GM12878 (cell line): Measurements from ENCODE around the gene CYTH3. TPM values are rescaled to one million over a fixed set of nuclear protein-coding genes. Genes with fewer than 3 reads are reported as not detected.

Source experiments
- ATF7 ChIP-seq: fragments of 450-650 bp; IDR thresholded peaks from 2 replicates; pipeline ENCODE4 v1.6.1; 2016; ENCODE audit warnings: low read depth, mild to moderate bottlenecking
- CBX5 ChIP-seq: sonication (generic); IDR thresholded peaks from 2 replicates; pipeline ENCODE4 v1.6.1; 2016; ENCODE audit warnings: low read depth, moderate library complexity, mild to moderate bottlenecking, inconsistent platforms
- CREM ChIP-seq: IDR thresholded peaks from 2 replicates; pipeline ENCODE4 v1.6.1; 2014; ENCODE audit warnings: antibody characterized with exemption, low read depth
- E2F8 ChIP-seq: fragments of 450-650 bp; IDR thresholded peaks from 2 replicates; pipeline ENCODE4 v1.6.1; 2018; ENCODE audit warnings: mild to moderate bottlenecking, low read depth, moderate library complexity; ENCODE audit not compliant: partially characterized antibody
- ESRRA ChIP-seq: IDR thresholded peaks from 2 replicates; pipeline ENCODE4 v1.6.1; 2012; ENCODE audit warnings: mild to moderate bottlenecking, low read length, improper control_type of control experiment
- FOXM1 ChIP-seq: IDR thresholded peaks from 2 replicates; pipeline ENCODE4 v1.6.1; 2012; ENCODE audit warnings: low read depth, mild to moderate bottlenecking, inconsistent platforms, low read length, moderate library complexity
- GATAD2B ChIP-seq: fragments of 450-650 bp; conservative IDR thresholded peaks from 2 replicates; pipeline ENCODE4 v1.6.1; 2017; ENCODE audit warnings: low read depth, mild to moderate bottlenecking, moderate library complexity
- IKZF1 ChIP-seq: fragments of 450-650 bp; conservative IDR thresholded peaks from 2 replicates; pipeline ENCODE4 v1.6.1; 2017; ENCODE audit warnings: antibody characterized with exemption, mild to moderate bottlenecking
- IRF4 ChIP-seq: IDR thresholded peaks from 2 replicates; pipeline ENCODE4 v1.6.1; 2011; ENCODE audit warnings: low read depth, low read length
- MAX ChIP-seq: IDR thresholded peaks from 2 replicates; pipeline ENCODE4 v1.6.1; 2012; ENCODE audit warnings: low read depth, low read length, improper control_type of control experiment
- MTA3 ChIP-seq: IDR thresholded peaks from 2 replicates; pipeline ENCODE4 v1.6.1; 2012; ENCODE audit warnings: low read length, inconsistent platforms, borderline replicate concordance
- NR2F1 ChIP-seq: fragments of 450-650 bp; conservative IDR thresholded peaks from 2 replicates; pipeline ENCODE4 v1.6.1; 2017; ENCODE audit warnings: mild to moderate bottlenecking
- POU2F2 ChIP-seq: IDR thresholded peaks from 3 replicates; pipeline ENCODE4 v1.6.1; 2011; ENCODE audit warnings: low read depth, mild to moderate bottlenecking, low read length, borderline replicate concordance
- RELA ChIP-seq: fragments of 450-650 bp; IDR thresholded peaks from 2 replicates; pipeline ENCODE4 v1.8.0; 2014; ENCODE audit warnings: borderline replicate concordance; ENCODE audit not compliant: partially characterized antibody
- RUNX3 ChIP-seq: IDR thresholded peaks from 2 replicates; pipeline ENCODE4 v1.6.1; 2012; ENCODE audit warnings: low read length, inconsistent platforms
- SKIL ChIP-seq: fragments of 450-650 bp; IDR thresholded peaks from 2 replicates; pipeline ENCODE4 v1.6.1; 2017; ENCODE audit warnings: mild to moderate bottlenecking, low read depth, inconsistent platforms; ENCODE audit not compliant: poor library complexity, severe bottlenecking
- SMAD1 ChIP-seq: fragments of 450-650 bp; IDR thresholded peaks from 2 replicates; pipeline ENCODE4 v1.6.1; 2018; ENCODE audit warnings: mild to moderate bottlenecking, low read depth; ENCODE audit not compliant: partially characterized antibody
- SREBF1 ChIP-seq: IDR thresholded peaks from 2 replicates; pipeline ENCODE4 v1.6.1; 2012; ENCODE audit warnings: mild to moderate bottlenecking, low read length
- TCF12 ChIP-seq: IDR thresholded peaks from 2 replicates; pipeline ENCODE4 v1.6.1; 2011; ENCODE audit warnings: low read depth, mild to moderate bottlenecking, low read length
- ZNF384 ChIP-seq: IDR thresholded peaks from 2 replicates; pipeline ENCODE4 v1.6.1; 2012; ENCODE audit warnings: low read depth, mild to moderate bottlenecking, low read length, improper control_type of control experiment, borderline replicate concordance
- polyA plus RNA-seq, 11 experiments: library from polyadenylated mRNA; depleted of rRNA in 4 of 11; unstranded in 6 of 11; stranded (reverse) in 5 of 11; fragments of >200 nt; fragmentation: Nextera tagmentation in 4 of 11; fragmentation: Illumina TruSeq in 1 of 11; extraction: Ambion mirVana in 4 of 11; extraction: Trizol in 1 of 11; gene quantifications; 1 replicate in 1 of 11; 2 replicates in 10 of 11; pipeline versions ENCODE4 v1.2.1 to v1.2.3, GENCODE V29; 2011 to 2016; ENCODE audit warnings: inconsistent platforms in 2 of 11, missing spikeins in 2 of 11, low read depth in 1 of 11
- total RNA-seq, 4 experiments: library from RNA; depleted of rRNA in 3 of 4; stranded (reverse); fragments of >200 nt in 3 of 4; fragmentation: Illumina TruSeq in 1 of 4; extraction: Trizol in 1 of 4; gene quantifications; 2 replicates each; pipeline versions ENCODE4 v1.2.1 to v1.2.3, GENCODE V29; 2013 to 2021
- TF ChIP-seq, protein P1 (sequence below), 3 experiments: IDR thresholded peaks in 2 of 3; conservative IDR thresholded peaks in 1 of 3; 2 replicates each; pipeline ENCODE4 v1.5.1; 2011; ENCODE audit warnings: low read depth in 3 of 3, low read length in 3 of 3, mild to moderate bottlenecking in 3 of 3, control low read depth in 2 of 3, moderate library complexity in 2 of 3, inconsistent platforms in 1 of 3, mixed read lengths in 1 of 3; ENCODE audit not compliant: control insufficient read depth in 2 of 3, insufficient read depth in 1 of 3; ENCODE audit errors: extremely low read depth in 1 of 3

CYTH3 gene
- total and polyA plus RNA-seq, 10 of the 15 experiments (the other 5 are each of a cell fraction or from before 2014, with no cell fraction given), result 0.45 to 28.2 (median 15.7) TPM

GRCh38 chr7:6256677-6257535, 15.5 kb downstream of the CYTH3 start (continued):
- TF ChIP-seq MAX (peak; percentile 73; the same call in 1 of the 2 replicates), SREBF1 (no peak; the same call in 1 of the 2 replicates), RELA (peak; percentile 60), FOXM1 (peak; percentile 90), IKZF1 (peak; percentile 98), ZNF384 (peak; percentile 80), CREM (peak; percentile 80), SMAD1 (peak; percentile 88), SKIL (peak; percentile 97), POU2F2 (peak; percentile 49; the same call in 2 of the 3 replicates), GATAD2B (peak; percentile 93), ATF7 (peak; percentile 90), MTA3 (peak; percentile 90; the same call in 1 of the 2 replicates), E2F8 (no peak), CBX5 (peak; percentile 43; the same call in 1 of the 2 replicates), IRF4 (peak; percentile 91; the same call in 1 of the 2 replicates), TCF12 (peak; percentile 84; the same call in 1 of the 2 replicates), RUNX3 (peak; percentile 99), NR2F1 (0 out of 2 replicates have a peak, but pooled peaks have one; percentile 35), ESRRA (no peak)
- TF ChIP-seq, protein P1, sequence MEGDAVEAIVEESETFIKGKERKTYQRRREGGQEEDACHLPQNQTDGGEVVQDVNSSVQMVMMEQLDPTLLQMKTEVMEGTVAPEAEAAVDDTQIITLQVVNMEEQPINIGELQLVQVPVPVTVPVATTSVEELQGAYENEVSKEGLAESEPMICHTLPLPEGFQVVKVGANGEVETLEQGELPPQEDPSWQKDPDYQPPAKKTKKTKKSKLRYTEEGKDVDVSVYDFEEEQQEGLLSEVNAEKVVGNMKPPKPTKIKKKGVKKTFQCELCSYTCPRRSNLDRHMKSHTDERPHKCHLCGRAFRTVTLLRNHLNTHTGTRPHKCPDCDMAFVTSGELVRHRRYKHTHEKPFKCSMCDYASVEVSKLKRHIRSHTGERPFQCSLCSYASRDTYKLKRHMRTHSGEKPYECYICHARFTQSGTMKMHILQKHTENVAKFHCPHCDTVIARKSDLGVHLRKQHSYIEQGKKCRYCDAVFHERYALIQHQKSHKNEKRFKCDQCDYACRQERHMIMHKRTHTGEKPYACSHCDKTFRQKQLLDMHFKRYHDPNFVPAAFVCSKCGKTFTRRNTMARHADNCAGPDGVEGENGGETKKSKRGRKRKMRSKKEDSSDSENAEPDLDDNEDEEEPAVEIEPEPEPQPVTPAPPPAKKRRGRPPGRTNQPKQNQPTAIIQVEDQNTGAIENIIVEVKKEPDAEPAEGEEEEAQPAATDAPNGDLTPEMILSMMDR (IDR thresholded peaks at IDR 0.05 in 2 of 3, conservative IDR thresholded peaks at IDR 0.05 in 1 of 3; ENCODE audit: control insufficient read depth in 2 of 3, extremely low read depth in 1 of 3, insufficient read depth in 1 of 3, low read depth in 3 of 3, low read length in 3 of 3), result 0 out of 6 replicates have a peak, but pooled peaks of 1 of the 3 experiments have one; percentile 7
